ENCODE data around the gene ZNF280B. TPM values are rescaled to one million over a fixed set of nuclear protein-coding genes. Genes with fewer than 3 reads are reported as not detected.

ZNF280B gene
- total and polyA plus RNA-seq, 2 of the 13 experiments (the other 11 are each of a cell fraction or from before 2014, with no cell fraction given) = 3.7 to 3.9 TPM

DNA sequence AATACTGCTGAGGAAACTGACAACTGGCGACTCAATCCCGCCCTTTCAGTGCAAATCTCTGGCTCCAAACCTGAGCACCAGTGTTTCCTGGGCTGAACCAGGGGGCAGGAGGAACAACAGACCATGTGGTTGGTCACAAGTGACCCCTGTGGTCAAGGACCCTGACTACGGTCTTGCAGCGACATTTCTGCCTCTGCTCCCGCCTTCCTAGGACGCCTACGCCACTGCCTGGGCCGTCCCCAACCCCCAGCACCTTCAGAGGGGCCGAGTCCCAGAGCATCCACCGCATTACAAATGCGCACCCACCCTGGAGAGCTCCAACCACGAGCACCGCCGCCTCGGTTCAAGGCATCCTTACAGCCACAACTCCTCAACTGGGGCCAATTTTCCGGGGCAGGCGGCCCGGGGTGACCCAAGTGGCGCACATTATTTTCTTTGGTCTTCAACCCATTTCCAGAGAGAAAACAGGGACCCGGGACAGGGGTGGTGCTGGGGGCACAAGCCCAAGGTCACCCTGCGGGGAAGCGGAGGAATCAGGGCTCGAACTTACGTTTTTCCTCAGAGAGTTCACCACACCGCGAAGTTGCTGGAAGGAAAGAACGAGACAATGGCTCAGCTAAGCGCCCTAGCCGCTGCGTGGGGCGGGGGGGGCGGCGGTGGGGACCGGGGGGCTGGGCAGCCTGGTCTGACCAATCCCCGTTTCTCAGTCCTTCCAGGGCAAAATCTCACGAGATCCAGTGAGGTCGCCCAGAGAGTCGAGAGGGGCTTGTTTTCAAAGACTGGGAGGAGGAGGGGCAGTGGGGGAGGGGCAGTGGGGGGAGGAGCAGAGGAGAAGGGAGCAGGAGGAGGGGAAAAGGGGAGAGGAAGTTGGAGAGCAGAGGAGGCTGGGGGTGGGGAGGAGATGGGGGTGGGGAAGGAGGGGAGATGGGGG lies 48.7 kb upstream of the ZNF280B start:
- WGBS (ENCODE audit: low lambda C conversion rate) = 67% methylated on average over 36 of the region's 38 CpGs
- H3K4me3 ChIP-seq (replicated peaks in 1 of 3; ENCODE audit: insufficient read depth in 1 of 3, low read depth in 2 of 3, low read length in 3 of 3) = no peak overlapping the region
- H3K36me3 ChIP-seq (replicated peaks in 1 of 2; ENCODE audit: control insufficient read depth in 1 of 2, insufficient read depth in 2 of 2, low read length in 2 of 2) = no peaks in the 10 kb centered on the region
- H3K79me2 ChIP-seq (ENCODE audit: insufficient read depth, low read length) = no peaks in the 10 kb centered on the region
- FAIRE-seq (no peak), ATAC-seq (no peak), DNase-seq (ENCODE audit: low spot score) (no peak)
- no peak overlapping the region for H3K9ac ChIP-seq (ENCODE audit: insufficient read depth, low read depth, low read length)
- TF ChIP-seq, protein P1, sequence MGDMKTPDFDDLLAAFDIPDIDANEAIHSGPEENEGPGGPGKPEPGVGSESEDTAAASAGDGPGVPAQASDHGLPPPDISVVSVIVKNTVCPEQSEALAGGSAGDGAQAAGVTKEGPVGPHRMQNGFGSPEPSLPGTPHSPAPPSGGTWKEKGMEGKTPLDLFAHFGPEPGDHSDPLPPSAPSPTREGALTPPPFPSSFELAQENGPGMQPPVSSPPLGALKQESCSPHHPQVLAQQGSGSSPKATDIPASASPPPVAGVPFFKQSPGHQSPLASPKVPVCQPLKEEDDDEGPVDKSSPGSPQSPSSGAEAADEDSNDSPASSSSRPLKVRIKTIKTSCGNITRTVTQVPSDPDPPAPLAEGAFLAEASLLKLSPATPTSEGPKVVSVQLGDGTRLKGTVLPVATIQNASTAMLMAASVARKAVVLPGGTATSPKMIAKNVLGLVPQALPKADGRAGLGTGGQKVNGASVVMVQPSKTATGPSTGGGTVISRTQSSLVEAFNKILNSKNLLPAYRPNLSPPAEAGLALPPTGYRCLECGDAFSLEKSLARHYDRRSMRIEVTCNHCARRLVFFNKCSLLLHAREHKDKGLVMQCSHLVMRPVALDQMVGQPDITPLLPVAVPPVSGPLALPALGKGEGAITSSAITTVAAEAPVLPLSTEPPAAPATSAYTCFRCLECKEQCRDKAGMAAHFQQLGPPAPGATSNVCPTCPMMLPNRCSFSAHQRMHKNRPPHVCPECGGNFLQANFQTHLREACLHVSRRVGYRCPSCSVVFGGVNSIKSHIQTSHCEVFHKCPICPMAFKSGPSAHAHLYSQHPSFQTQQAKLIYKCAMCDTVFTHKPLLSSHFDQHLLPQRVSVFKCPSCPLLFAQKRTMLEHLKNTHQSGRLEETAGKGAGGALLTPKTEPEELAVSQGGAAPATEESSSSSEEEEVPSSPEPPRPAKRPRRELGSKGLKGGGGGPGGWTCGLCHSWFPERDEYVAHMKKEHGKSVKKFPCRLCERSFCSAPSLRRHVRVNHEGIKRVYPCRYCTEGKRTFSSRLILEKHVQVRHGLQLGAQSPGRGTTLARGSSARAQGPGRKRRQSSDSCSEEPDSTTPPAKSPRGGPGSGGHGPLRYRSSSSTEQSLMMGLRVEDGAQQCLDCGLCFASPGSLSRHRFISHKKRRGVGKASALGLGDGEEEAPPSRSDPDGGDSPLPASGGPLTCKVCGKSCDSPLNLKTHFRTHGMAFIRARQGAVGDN (CRISPR knock-in tag; IDR thresholded peaks at IDR 0.05) = peak; percentile 13; the same call in 1 of the 2 replicates
- no peak for TF ChIP-seq ZNF747 (CRISPR knock-in tag; IDR thresholded peaks at IDR 0.05; ENCODE audit: borderline replicate concordance)
- H4K20me1 ChIP-seq (ENCODE audit: insufficient read depth, low read length) = no peaks in the 10 kb centered on the region
- intact Hi-C loops (cut with micrococcal nuclease; ENCODE audit: unreplicated experiment) (no loop called here), in situ Hi-C loops (cut with HindIII; ENCODE audit: extremely low pct_ligation_motif_present, low pct_unique_long_range_greater_than_20kb) (no loop called here)
- no peaks in the 10 kb centered on the region for H3K9me3 ChIP-seq (ENCODE audit: low read length)
- H2AFZ ChIP-seq (ENCODE audit: low read length) = no peak overlapping the region
- CTCF ChIA-PET (ENCODE audit: low intra/inter-chr PET ratio, low total read pairs) = no interaction called here
- no peak overlapping the region for H3K27ac ChIP-seq (ENCODE audit: extremely low read length, insufficient read depth, low read length)
- H3K4me1 ChIP-seq (ENCODE audit: insufficient read depth, low read length) = no peaks in the 10 kb centered on the region; the same call in 1 of the 2 replicates
- no TSS peak for BruUV-seq (replicated peaks)
- peaks cover 0 to 1% of the 10 kb centered on the region in 2 experiments; a peak in 1 of 5 replicates for H3K27me3 ChIP-seq (ENCODE audit: control insufficient read depth in 1 of 2, insufficient read depth in 2 of 2, low read length in 2 of 2)
- no peak overlapping the region for H3K4me2 ChIP-seq (ENCODE audit: low read depth, low read length)
- POLR2A ChIA-PET = no interaction called here

Measured in HepG2 (cell line).